ENCODE measurements around the gene TRAPPC2B.

Gene TRAPPC2B

GRCh38 chr19:57348136-57348535 lies 15.2 kb upstream of the TRAPPC2B start:
- H3K4me3 ChIP-seq (ENCODE audit: low read length), result no peak overlapping the region
- TF ChIP-seq CTCF (IDR thresholded peaks at IDR 0.05; ENCODE audit: low read depth, low read length), result no peak
- no peak for TF ChIP-seq EZH2phosphoT487 (IDR thresholded peaks at IDR 0.05; ENCODE audit: low read depth)
- H2AFZ ChIP-seq (ENCODE audit: low read depth, low read length), result no peak overlapping the region
- no peaks in the 10 kb centered on the region; the same call in 1 of the 2 replicates for H4K20me1 ChIP-seq (ENCODE audit: insufficient read depth, low read length)
- H3K9me3 ChIP-seq (ENCODE audit: insufficient read depth, low read length), result no peaks in the 10 kb centered on the region
- peaks cover 16% of the 10 kb centered on the region for H3K4me1 ChIP-seq (ENCODE audit: low read length)
- no peak overlapping the region for H3K27ac ChIP-seq (ENCODE audit: low read length)
- peaks cover 21% of the 10 kb centered on the region for H3K79me2 ChIP-seq (ENCODE audit: low read length)
- H3K4me2 ChIP-seq (ENCODE audit: low read length), result no peak overlapping the region
- peaks cover 3% of the 10 kb centered on the region for H3K36me3 ChIP-seq (replicated peaks; ENCODE audit: low read depth, low read length)
- H3K27me3 ChIP-seq (ENCODE audit: low read depth, low read length), result no peaks in the 10 kb centered on the region
- H3K9ac ChIP-seq (ENCODE audit: low read length), result no peak overlapping the region

- peak within 1 kb of the TSS; percentile 69 for H2AFZ ChIP-seq (ENCODE audit: low read depth, low read length)
- H3K27me3 ChIP-seq (ENCODE audit: low read depth, low read length), result no peaks in the 10 kb centered on the region
- H3K4me2 ChIP-seq (ENCODE audit: low read length), result peak within 1 kb of the TSS; percentile 92
- no peaks in the 10 kb centered on the region; the same call in 1 of the 2 replicates for H4K20me1 ChIP-seq (ENCODE audit: insufficient read depth, low read length)
- H3K4me1 ChIP-seq (ENCODE audit: low read length), result peaks cover 16% of the 10 kb centered on the region
- H3K9ac ChIP-seq (ENCODE audit: low read length), result peak within 1 kb of the TSS; percentile 80
- H3K4me3 ChIP-seq (ENCODE audit: low read length), result peak within 1 kb of the TSS; percentile 93
- H3K9me3 ChIP-seq (ENCODE audit: insufficient read depth, low read length), result no peaks in the 10 kb centered on the region
- TF ChIP-seq EZH2phosphoT487 (IDR thresholded peaks at IDR 0.05; ENCODE audit: low read depth) (no peak), CTCF (IDR thresholded peaks at IDR 0.05; ENCODE audit: low read depth, low read length) (no peak)
- peaks cover 17% of the 10 kb centered on the region for H3K36me3 ChIP-seq (replicated peaks; ENCODE audit: low read depth, low read length)
- H3K79me2 ChIP-seq (ENCODE audit: low read length), result peaks cover 27% of the 10 kb centered on the region
- no peak within 1 kb of the TSS for H3K27ac ChIP-seq (ENCODE audit: low read length)
Measured at GRCh38 chr19:57350877-57351805, 12.2 kb upstream of the TRAPPC2B start, which contains the start of gene ZNF304. Gene ZNF304, plus strand, starts transcription at chr19:57351271. Its CDS starts 394 bp downstream, at chr19:57351665.

- Histone ChIP-seq H3K4me2 (ENCODE audit: low read length) (peak overlapping the region; percentile 92), H3K79me2 (ENCODE audit: low read length) (peaks cover 27% of the 10 kb centered on the region), H3K36me3 (replicated peaks; ENCODE audit: low read depth, low read length) (peaks cover 24% of the 10 kb centered on the region), H3K27me3 (ENCODE audit: low read depth, low read length) (no peaks in the 10 kb centered on the region), H2AFZ (ENCODE audit: low read depth, low read length) (no peak overlapping the region), H3K4me3 (ENCODE audit: low read length) (peak overlapping the region; percentile 93), H3K27ac (ENCODE audit: low read length) (no peak overlapping the region), H3K4me1 (ENCODE audit: low read length) (peaks cover 16% of the 10 kb centered on the region), H4K20me1 (ENCODE audit: insufficient read depth, low read length) (no peaks in the 10 kb centered on the region; the same call in 1 of the 2 replicates), H3K9me3 (ENCODE audit: insufficient read depth, low read length) (no peaks in the 10 kb centered on the region), H3K9ac (ENCODE audit: low read length) (peak overlapping the region; percentile 80)
- TF ChIP-seq EZH2phosphoT487 (IDR thresholded peaks at IDR 0.05; ENCODE audit: low read depth), result no peak
- no peak for TF ChIP-seq CTCF (IDR thresholded peaks at IDR 0.05; ENCODE audit: low read depth, low read length)
Measured at GRCh38 chr19:57351867-57352266, 11.5 kb upstream of the TRAPPC2B start.

GRCh38 chr19:57355916-57356315 lies 7.4 kb upstream of the TRAPPC2B start:
- Histone ChIP-seq H3K4me2 (ENCODE audit: low read length) (no peak overlapping the region), H3K4me3 (ENCODE audit: low read length) (no peak overlapping the region), H3K9me3 (ENCODE audit: insufficient read depth, low read length) (no peaks in the 10 kb centered on the region), H3K27ac (ENCODE audit: low read length) (no peak overlapping the region), H4K20me1 (ENCODE audit: insufficient read depth, low read length) (no peaks in the 10 kb centered on the region; the same call in 1 of the 2 replicates), H3K79me2 (ENCODE audit: low read length) (peaks cover 33% of the 10 kb centered on the region), H3K36me3 (replicated peaks; ENCODE audit: low read depth, low read length) (peaks cover 52% of the 10 kb centered on the region), H2AFZ (ENCODE audit: low read depth, low read length) (no peak overlapping the region), H3K27me3 (ENCODE audit: low read depth, low read length) (no peaks in the 10 kb centered on the region), H3K4me1 (ENCODE audit: low read length) (peaks cover 11% of the 10 kb centered on the region), H3K9ac (ENCODE audit: low read length) (no peak overlapping the region)
- TF ChIP-seq CTCF (IDR thresholded peaks at IDR 0.05; ENCODE audit: low read depth, low read length) (no peak), EZH2phosphoT487 (IDR thresholded peaks at IDR 0.05; ENCODE audit: low read depth) (no peak)

All from OCI-LY3 (cell line).